ENCODE data around the gene CCDC102A.

Gene CCDC102A

DNA sequence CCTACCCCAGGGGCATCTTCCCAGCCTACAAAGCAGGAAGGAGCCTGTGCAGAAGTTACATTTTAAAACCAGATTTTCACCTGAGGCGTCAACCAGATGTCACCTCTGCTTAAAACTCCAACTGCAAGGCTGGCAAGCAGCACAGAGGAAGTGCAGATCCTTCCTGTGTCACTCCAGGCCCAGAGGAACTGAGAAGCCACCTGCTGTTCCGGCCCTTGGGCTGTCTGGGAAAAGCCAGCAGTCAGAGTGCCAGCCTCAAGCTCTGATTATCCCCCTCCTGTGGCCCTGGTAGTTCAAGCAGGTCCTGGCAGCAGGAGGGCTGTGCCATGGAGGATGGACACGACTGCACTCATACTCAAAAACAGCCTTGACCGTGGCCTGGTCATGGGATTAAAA, 63.7 kb downstream of the CCDC102A start:
- DNase-seq (ENCODE audit: low read depth), result no peak
- H3K4me3 ChIP-seq (ENCODE audit: low read depth, low read length), result no peak overlapping the region
- no peak for TF ChIP-seq POLR2A (IDR thresholded peaks at IDR 0.05; ENCODE audit: extremely low read depth, insufficient read length)
- TF ChIP-seq MYC (IDR thresholded peaks at IDR 0.05; ENCODE audit: low read depth, low read length), result no peak
- TF ChIP-seq, protein P1, sequence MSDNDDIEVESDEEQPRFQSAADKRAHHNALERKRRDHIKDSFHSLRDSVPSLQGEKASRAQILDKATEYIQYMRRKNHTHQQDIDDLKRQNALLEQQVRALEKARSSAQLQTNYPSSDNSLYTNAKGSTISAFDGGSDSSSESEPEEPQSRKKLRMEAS (IDR thresholded peaks at IDR 0.05; ENCODE audit: low read depth, low read length), result no peak

DNA sequence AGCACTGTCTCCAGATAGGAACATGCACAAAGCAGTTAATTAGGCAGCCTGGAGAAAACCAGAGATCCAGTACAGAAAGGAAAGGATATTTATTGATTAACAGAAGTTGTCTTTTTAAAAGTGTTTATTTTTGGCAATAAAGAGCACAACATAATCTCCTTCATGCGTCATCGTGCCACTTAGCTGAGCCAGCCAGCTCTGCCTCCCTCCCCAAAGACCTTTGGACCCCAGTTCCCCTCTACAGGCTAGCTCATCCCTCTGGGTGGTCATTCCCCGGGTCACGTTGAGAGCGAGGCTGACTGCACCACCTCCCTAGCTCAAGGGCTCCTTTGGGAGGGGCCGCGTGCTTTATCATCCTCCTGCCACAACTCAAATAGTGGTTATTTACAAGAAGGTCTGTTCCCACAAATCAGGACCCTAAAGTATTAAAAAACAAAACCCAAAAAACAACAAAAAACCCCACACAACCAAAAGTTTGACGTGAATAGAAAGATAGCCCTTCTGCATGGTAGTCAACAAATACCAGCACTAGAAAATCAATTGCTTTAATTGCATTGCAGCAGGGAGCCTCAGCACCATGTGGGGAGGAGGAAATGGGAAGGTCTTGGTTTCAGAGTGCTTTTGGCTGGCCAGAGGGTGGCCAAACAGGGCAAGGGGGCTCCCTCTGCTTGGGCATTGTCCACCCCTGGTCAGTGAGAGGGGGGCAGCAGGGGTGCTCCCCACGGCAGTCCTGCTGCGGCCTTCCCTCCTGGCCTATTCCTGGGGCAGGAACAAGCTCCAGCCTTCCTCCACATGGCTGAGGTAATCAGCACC, 64.3 kb downstream of the CCDC102A start:
- TF ChIP-seq MYC (IDR thresholded peaks at IDR 0.05; ENCODE audit: low read depth, low read length) (no peak), POLR2A (IDR thresholded peaks at IDR 0.05; ENCODE audit: extremely low read depth, insufficient read length) (no peak)
- TF ChIP-seq, protein P2, sequence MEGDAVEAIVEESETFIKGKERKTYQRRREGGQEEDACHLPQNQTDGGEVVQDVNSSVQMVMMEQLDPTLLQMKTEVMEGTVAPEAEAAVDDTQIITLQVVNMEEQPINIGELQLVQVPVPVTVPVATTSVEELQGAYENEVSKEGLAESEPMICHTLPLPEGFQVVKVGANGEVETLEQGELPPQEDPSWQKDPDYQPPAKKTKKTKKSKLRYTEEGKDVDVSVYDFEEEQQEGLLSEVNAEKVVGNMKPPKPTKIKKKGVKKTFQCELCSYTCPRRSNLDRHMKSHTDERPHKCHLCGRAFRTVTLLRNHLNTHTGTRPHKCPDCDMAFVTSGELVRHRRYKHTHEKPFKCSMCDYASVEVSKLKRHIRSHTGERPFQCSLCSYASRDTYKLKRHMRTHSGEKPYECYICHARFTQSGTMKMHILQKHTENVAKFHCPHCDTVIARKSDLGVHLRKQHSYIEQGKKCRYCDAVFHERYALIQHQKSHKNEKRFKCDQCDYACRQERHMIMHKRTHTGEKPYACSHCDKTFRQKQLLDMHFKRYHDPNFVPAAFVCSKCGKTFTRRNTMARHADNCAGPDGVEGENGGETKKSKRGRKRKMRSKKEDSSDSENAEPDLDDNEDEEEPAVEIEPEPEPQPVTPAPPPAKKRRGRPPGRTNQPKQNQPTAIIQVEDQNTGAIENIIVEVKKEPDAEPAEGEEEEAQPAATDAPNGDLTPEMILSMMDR (IDR thresholded peaks at IDR 0.05; ENCODE audit: low read depth, low read length), result no peak
- TF ChIP-seq, protein P1 (IDR thresholded peaks at IDR 0.05; ENCODE audit: low read depth, low read length), result no peak
- no peak for DNase-seq (ENCODE audit: low read depth)
- H3K4me3 ChIP-seq (ENCODE audit: low read depth, low read length), result no peak overlapping the region

DNA sequence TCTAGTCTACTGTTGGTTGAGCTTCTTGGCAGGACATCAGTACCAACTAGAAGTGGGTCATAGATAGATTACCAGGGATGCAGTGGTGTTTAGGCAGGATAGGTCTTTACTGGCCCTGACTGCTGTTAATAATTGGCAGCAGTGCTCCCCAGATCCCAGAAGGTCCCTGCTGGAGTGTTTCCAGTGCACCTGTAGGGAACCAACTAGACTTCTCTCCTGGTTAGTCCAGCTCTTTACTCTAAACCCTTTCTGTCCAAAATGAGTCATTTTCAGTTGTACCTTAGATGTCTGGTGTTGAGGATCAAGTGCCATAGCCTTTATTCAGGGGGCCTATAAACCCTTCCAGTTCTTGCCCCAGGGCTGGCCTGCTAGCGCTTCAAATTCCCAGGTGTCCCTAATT, 65.2 kb downstream of the CCDC102A start:
- no peak overlapping the region for H3K4me3 ChIP-seq (ENCODE audit: low read depth, low read length)
- TF ChIP-seq MYC (IDR thresholded peaks at IDR 0.05; ENCODE audit: low read depth, low read length) (no peak), POLR2A (IDR thresholded peaks at IDR 0.05; ENCODE audit: extremely low read depth, insufficient read length) (no peak)
- TF ChIP-seq, protein P2 (IDR thresholded peaks at IDR 0.05; ENCODE audit: low read depth, low read length), result no peak
- TF ChIP-seq, protein P1 (IDR thresholded peaks at IDR 0.05; ENCODE audit: low read depth, low read length), result no peak
- no peak for DNase-seq (ENCODE audit: low read depth)

DNA sequence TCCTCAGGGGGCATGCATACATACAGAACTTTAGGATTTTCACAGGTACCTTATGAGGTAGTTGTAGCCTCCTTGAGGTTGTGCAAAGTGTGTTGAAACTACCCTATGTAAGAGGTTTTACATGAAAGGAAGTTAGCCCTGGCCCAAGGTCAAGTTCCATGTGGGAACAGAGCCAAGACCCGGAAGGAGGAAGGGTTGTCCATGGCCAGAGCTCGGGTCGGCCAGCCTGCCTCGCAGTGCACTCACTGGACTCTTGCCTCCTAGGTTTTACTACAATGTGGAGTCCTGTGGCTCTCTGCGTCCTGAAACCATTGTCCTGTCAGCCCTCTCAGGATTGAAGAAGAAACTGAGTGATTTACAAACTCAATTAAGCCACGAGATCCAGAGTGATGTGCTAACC, 65.7 kb downstream of the CCDC102A start:
- H3K4me3 ChIP-seq (ENCODE audit: low read depth, low read length), result no peak overlapping the region
- TF ChIP-seq POLR2A (IDR thresholded peaks at IDR 0.05; ENCODE audit: extremely low read depth, insufficient read length) (no peak), MYC (IDR thresholded peaks at IDR 0.05; ENCODE audit: low read depth, low read length) (no peak)
- TF ChIP-seq, protein P1 (IDR thresholded peaks at IDR 0.05; ENCODE audit: low read depth, low read length), result no peak
- TF ChIP-seq, protein P2 (IDR thresholded peaks at IDR 0.05; ENCODE audit: low read depth, low read length), result no peak
- no peak for DNase-seq (ENCODE audit: low read depth)

DNA sequence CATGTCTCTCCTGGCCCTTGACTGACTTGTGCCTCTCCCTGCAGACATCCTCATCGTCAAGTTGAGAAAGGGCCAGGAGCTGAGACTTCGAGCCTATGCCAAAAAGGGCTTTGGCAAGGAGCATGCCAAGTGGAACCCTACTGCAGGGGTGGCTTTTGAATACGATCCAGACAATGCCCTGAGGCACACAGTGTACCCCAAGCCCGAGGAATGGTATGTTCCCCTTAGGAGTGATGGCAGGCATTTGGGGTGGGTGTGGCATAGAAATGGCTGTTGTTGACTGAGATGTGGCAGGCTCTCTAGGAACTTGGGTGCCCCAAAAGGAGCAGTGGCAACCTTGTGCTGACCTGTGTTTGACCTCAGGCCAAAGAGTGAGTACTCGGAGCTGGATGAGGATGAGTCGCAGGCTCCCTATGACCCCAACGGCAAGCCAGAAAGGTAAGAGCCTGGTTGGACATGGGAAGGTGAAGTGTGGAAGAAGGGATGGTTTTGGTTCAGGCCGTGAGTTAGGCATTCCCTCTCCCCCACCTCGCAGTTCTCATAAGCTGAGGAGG, 66.4 kb downstream of the CCDC102A start:
- TF ChIP-seq, protein P1 (IDR thresholded peaks at IDR 0.05; ENCODE audit: low read depth, low read length), result no peak
- TF ChIP-seq, protein P2 (IDR thresholded peaks at IDR 0.05; ENCODE audit: low read depth, low read length), result no peak
- TF ChIP-seq POLR2A (IDR thresholded peaks at IDR 0.05; ENCODE audit: extremely low read depth, insufficient read length), result no peak
- TF ChIP-seq MYC (IDR thresholded peaks at IDR 0.05; ENCODE audit: low read depth, low read length), result no peak
- DNase-seq (ENCODE audit: low read depth), result no peak
- no peak overlapping the region for H3K4me3 ChIP-seq (ENCODE audit: low read depth, low read length)

DNA sequence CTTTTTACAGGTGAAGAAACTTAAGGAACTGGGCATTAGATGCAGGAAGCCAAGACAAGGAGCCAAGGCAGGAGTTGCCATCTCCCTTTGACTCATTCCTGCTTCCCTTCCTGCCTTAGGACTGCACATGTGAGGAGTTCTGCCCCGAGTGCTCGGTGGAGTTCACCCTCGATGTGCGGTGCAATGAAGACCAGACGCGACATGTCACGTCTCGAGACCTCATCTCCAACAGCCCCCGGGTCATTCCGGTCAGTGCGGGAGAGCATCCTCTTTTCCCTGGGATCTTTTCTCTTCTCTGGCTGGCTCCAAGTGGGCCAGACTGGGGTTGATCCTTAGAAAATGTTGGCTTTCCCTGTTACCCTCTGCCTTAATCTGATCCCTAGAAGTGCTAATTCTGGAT, 67.3 kb downstream of the CCDC102A start:
- no peak overlapping the region for H3K4me3 ChIP-seq (ENCODE audit: low read depth, low read length)
- no peak for DNase-seq (ENCODE audit: low read depth)
- no peak for TF ChIP-seq MYC (IDR thresholded peaks at IDR 0.05; ENCODE audit: low read depth, low read length)
- TF ChIP-seq, protein P2 (IDR thresholded peaks at IDR 0.05; ENCODE audit: low read depth, low read length), result no peak
- TF ChIP-seq POLR2A (IDR thresholded peaks at IDR 0.05; ENCODE audit: extremely low read depth, insufficient read length), result no peak
- TF ChIP-seq, protein P1 (IDR thresholded peaks at IDR 0.05; ENCODE audit: low read depth, low read length), result no peak
